HepG2 (cell line): ENCODE data around the gene ATG5. TPM values are rescaled to one million over a fixed set of nuclear protein-coding genes. Genes with fewer than 3 reads are reported as not detected.
"Not testable (repeated sequence)": the region's sequence is repeated elsewhere in the genome, so short reads cannot be mapped to it uniquely, and the experiment has no call there.

Source experiments
- ATAC-seq: fragments of 200-7000 bp; cut with Tn5 transposase; 3 replicates; pipeline ENCODE4 v1.9.1; 2020; ENCODE audit warnings: mild to moderate bottlenecking, moderate library complexity
- BruUV-seq: library from RNA; stranded (reverse); fragments of 400-500 nt; replicated peaks from 2 replicates; lab custom pipeline; 2021; lab: Mats Ljungman, UMichigan
- CTCF ChIA-PET: fragments of 300-600 bp; formaldehyde crosslinking; extraction: SDS; loops from one replicate; lab custom pipeline; 2021; ENCODE audit warnings: low total read pairs, inconsistent platforms, low intra/inter-chr PET ratio; lab: Yijun Ruan, JAX
- POLR2A ChIA-PET: fragments of 350-600 bp; sonication (Branson Sonifier 250); formaldehyde crosslinking; loops from one replicate; lab custom pipeline; 2020; ENCODE audit warnings: antibody characterized with exemption, inconsistent platforms; lab: Yijun Ruan, JAX
- DNase-seq: peaks from one replicate; pipeline ENCODE4 v3.0.0-alpha.2; 2015; ENCODE audit warnings: low spot score
- FAIRE-seq: peaks from 3 replicates; lab custom pipeline; 2011; peaks lifted over from hg19 to GRCh38; lab: Jason Lieb, UNC
- H2AFZ ChIP-seq: one replicate; pipeline ENCODE4 v1.6.1; 2011; ENCODE audit warnings: low read length, inconsistent platforms
- H3K27ac ChIP-seq: fragments of 300-600 bp; 3 replicates; pipeline ENCODE4 v1.8.0; 2011; ENCODE audit warnings: mixed run types, mild to moderate bottlenecking, mixed read lengths, low read length, inconsistent platforms; ENCODE audit not compliant: insufficient read depth; ENCODE audit errors: extremely low read length
- H3K27me3 ChIP-seq, 2 experiments: fragments of 200-600 bp in 1 of 2; 2 replicates in 1 of 2; 3 replicates in 1 of 2; pipeline versions ENCODE4 v1.6.0 to v1.8.0; 2011; ENCODE audit warnings: low read length in 2 of 2, mild to moderate bottlenecking in 2 of 2, moderate library complexity in 2 of 2, inconsistent platforms in 1 of 2; ENCODE audit not compliant: insufficient read depth in 2 of 2, control insufficient read depth in 1 of 2
- H3K36me3 ChIP-seq, 2 experiments: fragments of 200-600 bp in 1 of 2; replicated peaks in 1 of 2; 2 replicates in 1 of 2; 3 replicates in 1 of 2; pipeline versions ENCODE4 v1.5.1 to v1.8.0; 2011; ENCODE audit warnings: low read length in 2 of 2, inconsistent platforms in 1 of 2; ENCODE audit not compliant: insufficient read depth in 2 of 2, control insufficient read depth in 1 of 2
- H3K4me1 ChIP-seq: 2 replicates; pipeline ENCODE4 v1.5.1; 2012; ENCODE audit warnings: low read length, inconsistent platforms; ENCODE audit not compliant: insufficient read depth
- H3K4me2 ChIP-seq: 2 replicates; pipeline ENCODE4 v1.6.0; 2011; ENCODE audit warnings: low read depth, low read length, inconsistent platforms
- H3K4me3 ChIP-seq, 3 experiments: fragments of 200-600 bp in 1 of 3; sonication (generic), shearing (Covaris generic) in 1 of 3; replicated peaks in 1 of 3; 2 replicates each; pipeline ENCODE4 v1.5.1; 2011 to 2016; ENCODE audit warnings: low read length in 3 of 3, inconsistent platforms in 2 of 3, low read depth in 2 of 3, mild to moderate bottlenecking in 2 of 3, control low read depth in 1 of 3, mixed read lengths in 1 of 3; ENCODE audit not compliant: insufficient read depth in 1 of 3
- H3K79me2 ChIP-seq: one replicate; pipeline ENCODE4 v1.6.1; 2011; ENCODE audit warnings: low read length, inconsistent platforms; ENCODE audit not compliant: insufficient read depth
- H3K9ac ChIP-seq: 2 replicates; pipeline ENCODE4 v1.6.0; 2011; ENCODE audit warnings: mild to moderate bottlenecking, low read depth, low read length, inconsistent platforms; ENCODE audit not compliant: insufficient read depth
- H3K9me3 ChIP-seq: 2 replicates; pipeline ENCODE4 v1.5.1; 2012; ENCODE audit warnings: mild to moderate bottlenecking, low read length
- H4K20me1 ChIP-seq: 2 replicates; pipeline ENCODE4 v1.6.0; 2011; ENCODE audit warnings: inconsistent platforms, mild to moderate bottlenecking, low read length, moderate library complexity; ENCODE audit not compliant: insufficient read depth
- HNF4G ChIP-seq, 2 experiments: sonication (generic) in 1 of 2; formaldehyde crosslinking in 1 of 2; IDR thresholded peaks; 2 replicates each; pipeline versions ENCODE4 v1.4.0 to v1.6.1; 2011 to 2020; ENCODE audit warnings: borderline replicate concordance in 2 of 2, low read depth in 2 of 2, mild to moderate bottlenecking in 2 of 2, low read length in 1 of 2, missing genetic modification reagents in 1 of 2, moderate library complexity in 1 of 2
- NFIB ChIP-seq: sonication (generic); formaldehyde crosslinking; IDR thresholded peaks from 2 replicates; pipeline ENCODE4 v1.9.0; 2021; ENCODE audit warnings: missing genetic modification reagents, mild to moderate bottlenecking, borderline replicate concordance
- RFXAP ChIP-seq: sonication (generic); formaldehyde crosslinking; IDR thresholded peaks from 2 replicates; pipeline ENCODE4 v1.4.0; 2020; ENCODE audit warnings: missing genetic modification reagents, borderline replicate concordance
- ZNF503 ChIP-seq: sonication (generic); formaldehyde crosslinking; IDR thresholded peaks from 2 replicates; pipeline ENCODE4 v1.4.0; 2020; ENCODE audit warnings: missing genetic modification reagents
- ZNF547 ChIP-seq: sonication (generic); formaldehyde crosslinking; IDR thresholded peaks from 2 replicates; pipeline ENCODE4 v1.5.1; 2020; ENCODE audit warnings: mild to moderate bottlenecking, missing genetic modification reagents
- ZNF570 ChIP-seq: sonication (generic); formaldehyde crosslinking; IDR thresholded peaks from 2 replicates; pipeline ENCODE4 v1.4.0; 2020; ENCODE audit warnings: mild to moderate bottlenecking, missing genetic modification reagents, borderline replicate concordance
- ZNF615 ChIP-seq: sonication (generic); formaldehyde crosslinking; IDR thresholded peaks from 2 replicates; pipeline ENCODE4 v1.5.0; 2020; ENCODE audit warnings: mild to moderate bottlenecking, missing genetic modification reagents, borderline replicate concordance
- ZNF709 ChIP-seq: sonication (generic); formaldehyde crosslinking; IDR thresholded peaks from 2 replicates; pipeline ENCODE4 v1.5.0; 2020; ENCODE audit warnings: mild to moderate bottlenecking, missing genetic modification reagents
- ZNF737 ChIP-seq: sonication (generic); formaldehyde crosslinking; IDR thresholded peaks from 2 replicates; pipeline ENCODE4 v1.5.0; 2020; ENCODE audit warnings: missing genetic modification reagents, mild to moderate bottlenecking, borderline replicate concordance
- WGBS: methylation state at CpG from one replicate; pipeline ENCODE4 v1.1.6; 2017; ENCODE audit warnings: low lambda C conversion rate; 5-methylcytosine and 5-hydroxymethylcytosine counted together
- in situ Hi-C: cut with HindIII; loops from 2 replicates; pipeline ENCODE4 v1.10.0; 2017; ENCODE audit warnings: low pct_unique_long_range_greater_than_20kb; ENCODE audit not compliant: extremely low pct_ligation_motif_present
- intact Hi-C: fragments of 100-400 bp; cut with micrococcal nuclease; formaldehyde crosslinking; loops from one replicate; pipeline ENCODE4 v1.10.0; 2022; ENCODE audit not compliant: unreplicated experiment
- polyA plus RNA-seq, 8 experiments: library from polyadenylated mRNA; depleted of rRNA in 3 of 8; stranded (reverse) in 7 of 8; unstranded in 1 of 8; fragments of >200 nt; fragmentation: Illumina TruSeq in 4 of 8; extraction: Trizol in 4 of 8; gene quantifications; 2 replicates each; pipeline versions ENCODE4 v1.2.1 to v1.2.3, GENCODE V29; 2011 to 2016; ENCODE audit warnings: low read depth in 4 of 8, missing spikeins in 1 of 8, mixed read lengths in 1 of 8; ENCODE audit not compliant: insufficient read depth in 1 of 8
- total RNA-seq, 5 experiments: library from RNA; depleted of rRNA; stranded (reverse); fragments of >200 nt; fragmentation: Illumina TruSeq; extraction: Trizol; gene quantifications; 2 replicates each; pipeline ENCODE4 v1.2.3, GENCODE V29; 2016; ENCODE audit warnings: low read depth in 1 of 5
- TF ChIP-seq, protein P1 (sequence below): IDR thresholded peaks from 2 replicates; pipeline ENCODE4 v1.6.1; 2016; ENCODE audit warnings: missing biosample characterization, missing genetic modification reagents, low read depth

Gene ATG5
- total and polyA plus RNA-seq, 2 of the 13 experiments (the other 11 are each of a cell fraction or from before 2014, with no cell fraction given): 21.3 to 48.0 TPM

DNA sequence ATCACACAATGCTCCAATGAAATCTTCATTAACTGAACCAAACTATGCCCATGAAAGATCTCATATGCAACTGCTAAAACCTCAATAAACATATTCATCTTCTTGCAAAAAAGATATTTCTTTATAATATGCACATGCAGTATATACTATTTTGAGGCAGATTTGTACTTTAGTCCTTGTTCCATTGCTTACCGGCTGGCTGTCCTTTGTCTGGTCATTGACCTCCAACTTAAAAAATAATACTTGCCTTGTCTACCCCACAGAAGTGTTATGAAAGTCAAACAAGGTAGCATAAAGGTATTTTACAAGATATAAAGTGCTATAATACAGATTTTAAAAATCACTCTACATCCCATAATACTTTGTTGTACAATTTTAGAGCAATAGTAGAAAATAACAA lies 88.3 kb downstream of the ATG5 start (continued):
- peak; percentile 32; the same call in 1 of the 2 replicates for TF ChIP-seq HNF4G (IDR thresholded peaks at IDR 0.05; ENCODE audit: borderline replicate concordance, low read depth, low read length)
- TF ChIP-seq HNF4G (CRISPR knock-in tag; IDR thresholded peaks at IDR 0.05; ENCODE audit: borderline replicate concordance, low read depth): no peak
- TF ChIP-seq NFIB: no peak
- no peak for TF ChIP-seq ZNF737
- TF ChIP-seq ZNF547 (CRISPR knock-in tag): no peak
- TF ChIP-seq ZNF615 (CRISPR knock-in tag): no peak
- TF ChIP-seq, protein P1, sequence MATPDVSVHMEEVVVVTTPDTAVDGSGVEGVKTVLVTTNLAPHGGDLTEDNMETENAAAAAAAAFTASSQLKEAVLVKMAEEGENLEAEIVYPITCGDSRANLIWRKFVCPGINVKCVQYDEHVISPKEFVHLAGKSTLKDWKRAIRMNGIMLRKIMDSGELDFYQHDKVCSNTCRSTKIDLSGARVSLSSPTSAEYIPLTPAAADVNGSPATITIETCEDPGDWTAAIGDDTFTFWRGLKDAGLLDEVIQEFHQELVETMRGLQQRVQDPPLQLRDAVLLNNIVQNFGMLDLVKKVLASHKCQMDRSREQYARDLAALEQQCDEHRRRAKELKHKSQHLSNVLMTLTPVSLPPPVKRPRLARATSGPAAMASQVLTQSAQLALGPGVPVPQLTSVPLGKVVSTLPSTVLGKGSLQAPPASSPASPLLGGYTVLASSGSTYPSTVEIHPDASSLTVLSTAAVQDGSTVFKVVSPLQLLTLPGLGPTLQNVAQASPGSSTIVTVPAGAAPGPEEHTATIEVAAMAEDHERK (CRISPR knock-in tag): no peak
- TF ChIP-seq ZNF570 (CRISPR knock-in tag): no peak
- no peak for TF ChIP-seq ZNF503 (CRISPR knock-in tag)
- no peak for TF ChIP-seq RFXAP (CRISPR knock-in tag)
- TF ChIP-seq ZNF709 (CRISPR knock-in tag): no peak
- TF ChIP-seq, all 625 proteins: peak for 4

DNA sequence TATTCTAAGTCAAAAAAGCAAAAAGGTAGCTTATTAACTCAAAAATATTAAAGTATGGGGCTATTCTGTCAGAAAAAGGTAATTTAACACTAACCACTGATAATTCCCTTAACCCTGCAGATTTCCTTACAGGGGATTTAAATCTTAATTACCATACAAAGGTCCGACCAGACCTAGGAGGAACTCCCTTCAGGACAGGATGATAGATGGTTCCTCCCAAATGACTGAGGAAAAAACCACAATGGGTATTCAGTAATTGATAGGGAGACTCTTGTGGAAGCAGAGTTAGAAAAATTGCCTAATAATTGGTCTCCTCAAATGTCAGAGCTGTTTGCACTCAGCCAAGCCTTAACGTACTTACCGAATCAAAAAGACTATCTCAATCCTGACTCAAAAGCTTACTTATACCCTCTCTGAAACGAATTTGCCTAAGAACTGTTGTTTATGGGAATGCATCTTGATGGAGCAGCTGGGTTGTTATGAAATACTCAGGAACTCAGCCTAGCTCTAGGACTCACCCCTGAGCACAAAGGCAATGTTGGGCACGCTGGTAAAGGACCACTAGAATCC lies 95.6 kb downstream of the ATG5 start:
- in situ Hi-C loops, H3K4me2 ChIP-seq, H3K9ac ChIP-seq, H2AFZ ChIP-seq, POLR2A ChIA-PET, H4K20me1 ChIP-seq, CTCF ChIA-PET, H3K4me3 ChIP-seq, BruUV-seq, FAIRE-seq, H3K27ac ChIP-seq, H3K27me3 ChIP-seq, H3K79me2 ChIP-seq, DNase-seq, intact Hi-C loops, ATAC-seq, H3K36me3 ChIP-seq, H3K9me3 ChIP-seq: not testable (repeated sequence)
- 97% methylated on average over 5 of the region's 5 CpGs for WGBS
- H3K4me1 ChIP-seq: peaks cover 13% of the 10 kb centered on the region
